HepG2 (cell line): ENCODE data around the gene MC1R. TPM values are rescaled to one million over a fixed set of nuclear protein-coding genes. Genes with fewer than 3 reads are reported as not detected.

Experiments used
- CBFB ChIP-seq: sonication (generic); formaldehyde crosslinking; IDR thresholded peaks from 2 replicates; pipeline ENCODE4 v1.4.0; 2020; ENCODE audit warnings: missing genetic modification reagents
- DZIP1 ChIP-seq: sonication (generic); formaldehyde crosslinking; IDR thresholded peaks from 2 replicates; pipeline ENCODE4 v1.5.0; 2020; ENCODE audit warnings: mild to moderate bottlenecking, missing genetic modification reagents
- HNF1A ChIP-seq, 2 experiments: sonication (generic) in 1 of 2; formaldehyde crosslinking in 1 of 2; IDR thresholded peaks; 2 replicates each; pipeline versions ENCODE4 v1.4.0 to v1.6.1; 2016 to 2020; ENCODE audit warnings: borderline replicate concordance in 1 of 2, low read depth in 1 of 2, mild to moderate bottlenecking in 1 of 2, missing genetic modification reagents in 1 of 2
- KDM5A ChIP-seq: fragments of 200-600 bp; sonication (generic); IDR thresholded peaks from 2 replicates; pipeline ENCODE4 v1.7.0; 2018; ENCODE audit warnings: antibody characterized with exemption, mild to moderate bottlenecking, low read length, borderline replicate concordance
- KDM5B ChIP-seq: sonication (generic); formaldehyde crosslinking; IDR thresholded peaks from 2 replicates; pipeline ENCODE4 v1.4.0; 2020; ENCODE audit warnings: missing genetic modification reagents, mild to moderate bottlenecking, borderline replicate concordance
- NKX3-1 ChIP-seq: sonication (generic); formaldehyde crosslinking; IDR thresholded peaks from 2 replicates; pipeline ENCODE4 v1.5.0; 2020; ENCODE audit warnings: missing genetic modification reagents
- PTBP1 ChIP-seq: fragments of 200-400 bp; formaldehyde crosslinking; IDR thresholded peaks from 2 replicates; pipeline ENCODE4 v1.6.1; 2018; ENCODE audit warnings: low read length, low read depth; ENCODE audit not compliant: poor library complexity, severe bottlenecking
- SPEN ChIP-seq: sonication (generic); formaldehyde crosslinking; IDR thresholded peaks from 2 replicates; pipeline ENCODE4 v1.5.1; 2020; ENCODE audit warnings: low read depth, mild to moderate bottlenecking, missing genetic modification reagents
- TEAD2 ChIP-seq: sonication (generic); formaldehyde crosslinking; IDR thresholded peaks from 2 replicates; pipeline ENCODE4 v1.9.0; 2021; ENCODE audit warnings: missing genetic modification reagents
- TERF1 ChIP-seq: sonication (generic); formaldehyde crosslinking; IDR thresholded peaks from 2 replicates; pipeline ENCODE4 v1.8.0; 2022; ENCODE audit warnings: mild to moderate bottlenecking, missing genetic modification reagents, moderate library complexity
- ZBTB7A ChIP-seq: sonication (generic); formaldehyde crosslinking; IDR thresholded peaks from 2 replicates; pipeline ENCODE4 v1.8.0; 2022; ENCODE audit warnings: mild to moderate bottlenecking, missing genetic modification reagents
- ZKSCAN1 ChIP-seq: fragments of 150-350 bp; IDR thresholded peaks from 2 replicates; pipeline ENCODE4 v1.6.1; 2014; ENCODE audit warnings: low read length
- ZNF101 ChIP-seq: sonication (generic); formaldehyde crosslinking; IDR thresholded peaks from 2 replicates; pipeline ENCODE4 v1.4.0; 2020; ENCODE audit warnings: mild to moderate bottlenecking, low read depth, missing genetic modification reagents, borderline replicate concordance
- ZNF276 ChIP-seq: sonication (generic); formaldehyde crosslinking; IDR thresholded peaks from 2 replicates; pipeline ENCODE4 v1.4.0; 2020; ENCODE audit warnings: mild to moderate bottlenecking, low read depth, missing genetic modification reagents
- ZNF350 ChIP-seq: sonication (generic); formaldehyde crosslinking; IDR thresholded peaks from 2 replicates; pipeline ENCODE4 v1.4.0; 2020; ENCODE audit warnings: mild to moderate bottlenecking, low read depth, missing genetic modification reagents, borderline replicate concordance
- ZNF749 ChIP-seq: sonication (generic); formaldehyde crosslinking; IDR thresholded peaks from 2 replicates; pipeline ENCODE4 v1.8.0; 2022; ENCODE audit warnings: mild to moderate bottlenecking, missing genetic modification reagents, moderate library complexity, borderline replicate concordance
- ZNF781 ChIP-seq: sonication (generic); formaldehyde crosslinking; IDR thresholded peaks from 2 replicates; pipeline ENCODE4 v1.5.1; 2020; ENCODE audit warnings: borderline replicate concordance, mild to moderate bottlenecking, missing genetic modification reagents; ENCODE audit errors: not compliant biosample characterization
- polyA plus RNA-seq, 8 experiments: library from polyadenylated mRNA; depleted of rRNA in 3 of 8; stranded (reverse) in 7 of 8; unstranded in 1 of 8; fragments of >200 nt; fragmentation: Illumina TruSeq in 4 of 8; extraction: Trizol in 4 of 8; gene quantifications; 2 replicates each; pipeline versions ENCODE4 v1.2.1 to v1.2.3, GENCODE V29; 2011 to 2016; ENCODE audit warnings: low read depth in 4 of 8, missing spikeins in 1 of 8, mixed read lengths in 1 of 8; ENCODE audit not compliant: insufficient read depth in 1 of 8
- total RNA-seq, 5 experiments: library from RNA; depleted of rRNA; stranded (reverse); fragments of >200 nt; fragmentation: Illumina TruSeq; extraction: Trizol; gene quantifications; 2 replicates each; pipeline ENCODE4 v1.2.3, GENCODE V29; 2016; ENCODE audit warnings: low read depth in 1 of 5

The MC1R gene
- total and polyA plus RNA-seq, 2 of the 13 experiments (the other 11 are each of a cell fraction or from before 2014, with no cell fraction given): 9.1 to 14.8 TPM

GRCh38 chr16:89873109-89873971 is 45.3 kb upstream of the MC1R start, which contains the start of gene TCF25 (continued):
- TF ChIP-seq ZNF101 (CRISPR knock-in tag) (peak; percentile 20; the same call in 1 of the 2 replicates), NKX3-1 (CRISPR knock-in tag) (peak; percentile 96), ZKSCAN1 (no peak), KDM5B (peak; percentile 99), KDM5A (peak; percentile 77; the same call in 1 of the 2 replicates), HNF1A (IDR thresholded peaks at IDR 0.05; ENCODE audit: low read depth) (no peak), HNF1A (CRISPR knock-in tag; IDR thresholded peaks at IDR 0.05; ENCODE audit: borderline replicate concordance) (peak; percentile 52), ZNF350 (CRISPR knock-in tag) (peak; percentile 47; the same call in 1 of the 2 replicates), ZBTB7A (CRISPR knock-in tag) (peak; percentile 51), ZNF276 (CRISPR knock-in tag) (no peak; the same call in 1 of the 2 replicates), PTBP1 (peak; percentile 79), TEAD2 (CRISPR knock-in tag) (peak; percentile 74; the same call in 1 of the 2 replicates), SPEN (peak; percentile 80), ZNF749 (CRISPR knock-in tag) (peak; percentile 88), ZNF781 (CRISPR knock-in tag) (no peak), TERF1 (CRISPR knock-in tag) (peak; percentile 95), CBFB (CRISPR knock-in tag) (0 out of 2 replicates have a peak, but pooled peaks have one; percentile 17), DZIP1 (peak; percentile 98; the same call in 1 of the 2 replicates)
